ENCODE results near the gene OBSCN. TPM values are rescaled to one million over a fixed set of nuclear protein-coding genes. Genes with fewer than 3 reads are reported as not detected.

OBSCN gene
- total RNA-seq, 1 donor from 2014 or later: 74.1 TPM

- DNase-seq (ENCODE audit: low read depth): no peak
Measured at GRCh38 chr1:228190182-228190581, 17.7 kb upstream of the OBSCN start.

GRCh38 chr1:228190778-228191177, 17.1 kb upstream of the OBSCN start:
- DNase-seq (ENCODE audit: low read depth): no peak

DNA sequence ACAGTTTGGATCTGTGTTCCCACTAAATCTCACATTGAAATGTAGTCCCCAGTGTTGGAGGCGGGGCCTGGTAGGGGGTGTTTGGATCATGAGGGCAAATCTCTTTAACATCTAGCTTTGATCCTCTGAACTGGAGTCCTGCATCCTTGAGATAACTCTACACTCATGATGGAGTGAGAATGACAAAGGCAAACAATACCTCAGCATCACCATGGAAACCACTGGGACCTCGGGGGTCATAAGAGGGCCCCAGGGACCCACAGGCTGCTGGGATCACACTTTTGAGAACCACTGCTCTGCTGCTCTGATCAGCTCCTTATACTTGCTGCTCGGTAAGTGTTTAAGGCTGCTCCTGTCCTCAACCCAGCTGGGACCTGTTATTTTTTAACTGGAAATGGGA, 13.4 kb upstream of the OBSCN start:
- no peak for DNase-seq (ENCODE audit: low read depth)

DNA sequence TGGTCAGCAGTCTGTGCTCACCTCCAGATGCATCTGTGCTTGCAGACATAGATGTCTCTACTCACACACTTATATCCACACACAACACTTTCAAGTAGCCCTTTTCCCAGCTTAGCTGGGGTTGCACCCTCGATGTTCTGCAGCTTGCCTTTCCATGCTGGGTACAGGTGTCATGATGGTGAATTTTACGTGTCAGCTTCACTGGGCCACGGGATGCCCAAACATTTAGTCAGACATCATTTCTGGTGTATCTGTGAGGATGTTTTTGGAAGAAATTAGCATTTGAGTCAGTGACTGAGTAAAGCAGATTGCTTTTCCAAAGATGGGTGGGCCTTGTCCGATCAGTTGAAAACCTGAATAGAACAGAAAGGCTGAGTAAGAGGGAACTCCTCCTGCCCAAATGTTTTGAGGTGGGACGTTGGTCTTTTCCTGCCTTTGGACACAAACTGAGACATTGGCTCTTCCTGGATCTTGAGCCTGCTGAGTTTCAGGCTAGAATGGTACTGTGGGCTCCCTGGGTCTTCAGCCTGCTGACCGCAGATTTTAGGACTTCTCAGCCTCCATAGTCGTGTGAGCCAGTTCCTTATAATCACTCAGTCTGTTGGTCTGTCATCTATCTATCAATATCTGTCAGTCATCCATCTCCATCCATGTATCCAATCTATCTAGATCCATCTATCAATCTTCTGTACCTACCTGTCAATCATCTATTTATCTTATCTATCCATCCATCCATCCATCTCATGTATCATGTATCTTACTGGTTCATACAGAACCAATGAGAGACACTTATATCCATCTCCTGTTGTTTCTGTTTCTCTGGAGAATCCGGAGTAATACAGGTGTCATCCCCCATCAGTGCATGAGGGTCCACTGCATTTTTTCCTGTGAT, 12.7 kb upstream of the OBSCN start:
- no peak for DNase-seq (ENCODE audit: low read depth)

DNA sequence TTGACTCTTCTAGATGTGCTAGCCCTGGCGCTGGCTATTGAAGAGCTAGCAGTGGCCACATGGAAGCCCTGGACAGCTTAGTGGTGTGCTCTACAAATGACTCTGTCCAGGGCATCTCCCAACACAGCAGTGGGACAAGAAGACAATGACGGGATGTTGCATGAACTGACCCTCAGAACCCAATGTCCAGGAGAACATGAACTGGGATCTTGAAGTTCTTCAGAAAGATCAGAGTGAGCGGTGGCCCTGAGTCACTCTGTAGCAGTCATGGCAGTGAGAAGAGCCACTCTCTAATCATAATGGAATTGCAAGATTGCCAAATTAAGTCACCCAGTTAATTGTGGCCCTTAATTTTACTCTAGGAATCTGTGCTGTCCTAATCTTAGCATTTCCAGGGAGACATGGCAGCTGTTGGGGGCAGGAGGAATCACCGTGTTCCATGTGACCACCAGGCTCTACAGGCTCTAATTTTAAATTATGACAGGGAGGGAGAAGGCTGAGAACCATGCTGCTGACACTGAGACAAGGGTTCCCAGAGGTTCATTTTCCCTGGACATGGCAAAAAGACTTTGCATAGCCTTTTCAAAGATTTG, 10.2 kb upstream of the OBSCN start:
- DNase-seq (ENCODE audit: low read depth): no peak

GRCh38 chr1:228198977-228199590, 8.8 kb upstream of the OBSCN start:
- peak; percentile 4 for DNase-seq (ENCODE audit: low read depth)

DNA sequence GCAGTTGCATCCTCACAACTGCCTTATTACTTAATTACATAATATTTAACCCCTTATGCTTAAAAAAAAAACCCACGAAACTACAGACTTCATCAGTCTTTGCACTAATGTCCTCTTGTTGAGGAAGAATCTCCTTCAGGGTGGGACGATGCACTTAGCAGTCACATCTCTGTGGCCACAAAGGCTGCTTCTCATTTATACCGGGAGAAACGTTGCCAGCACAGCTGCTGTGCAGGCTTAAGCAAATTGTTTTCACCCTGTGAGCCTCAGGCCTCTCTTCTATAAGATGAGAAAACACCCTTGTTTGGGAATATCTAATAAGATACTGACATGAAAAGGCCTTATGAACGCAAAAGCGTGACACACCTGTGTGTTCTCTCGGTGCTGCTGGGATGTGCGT, 2.9 kb upstream of the OBSCN start:
- no peak for DNase-seq (ENCODE audit: low read depth)

DNA sequence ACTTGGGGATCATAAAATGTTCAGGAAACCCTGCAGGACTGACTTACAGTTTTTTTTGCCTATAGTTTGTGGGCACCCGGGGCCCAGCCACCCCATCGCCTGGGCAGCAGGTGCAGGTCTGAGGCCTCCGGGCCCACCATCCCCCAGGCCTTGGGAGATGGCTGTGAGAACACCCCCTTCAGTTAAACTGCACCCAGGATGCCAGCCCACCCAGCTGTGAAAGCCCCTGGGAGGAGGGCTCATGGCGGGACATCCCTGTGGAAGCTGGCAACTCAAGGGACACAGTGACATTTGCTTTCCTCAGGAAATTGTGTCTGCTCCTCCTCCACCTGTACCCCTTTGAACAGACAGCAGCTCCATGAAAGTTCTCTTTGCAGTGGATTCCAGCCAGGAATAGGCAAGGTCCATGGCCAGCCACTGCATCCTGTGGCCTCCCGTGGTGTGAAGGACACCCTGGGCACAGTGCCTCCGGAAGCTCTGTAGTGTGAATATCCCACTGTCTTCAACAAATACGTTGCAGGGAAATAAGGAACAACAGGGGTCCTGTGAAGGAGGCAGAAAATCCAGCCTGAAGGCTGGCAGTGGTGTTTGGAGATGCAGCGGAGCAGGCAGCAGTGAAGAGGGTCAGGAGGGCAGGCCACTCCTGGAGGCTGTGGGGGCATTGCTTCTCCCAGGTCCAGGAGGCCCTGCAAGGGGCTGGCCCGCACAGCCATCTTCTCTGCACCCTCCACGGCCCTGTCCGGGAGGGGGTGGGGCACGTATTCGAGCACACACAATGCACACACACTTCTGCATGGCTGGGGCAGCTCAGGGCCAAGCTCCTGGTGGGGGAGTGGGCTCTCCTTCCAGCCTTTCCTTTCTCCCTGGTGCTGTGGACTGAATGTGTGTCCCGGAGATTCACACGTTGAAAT, 2.1 kb upstream of the OBSCN start:
- no peak for DNase-seq (ENCODE audit: low read depth)

GRCh38 chr1:228206582-228207351, 1.1 kb upstream of the OBSCN start:
- no peak for DNase-seq (ENCODE audit: low read depth)

DNA sequence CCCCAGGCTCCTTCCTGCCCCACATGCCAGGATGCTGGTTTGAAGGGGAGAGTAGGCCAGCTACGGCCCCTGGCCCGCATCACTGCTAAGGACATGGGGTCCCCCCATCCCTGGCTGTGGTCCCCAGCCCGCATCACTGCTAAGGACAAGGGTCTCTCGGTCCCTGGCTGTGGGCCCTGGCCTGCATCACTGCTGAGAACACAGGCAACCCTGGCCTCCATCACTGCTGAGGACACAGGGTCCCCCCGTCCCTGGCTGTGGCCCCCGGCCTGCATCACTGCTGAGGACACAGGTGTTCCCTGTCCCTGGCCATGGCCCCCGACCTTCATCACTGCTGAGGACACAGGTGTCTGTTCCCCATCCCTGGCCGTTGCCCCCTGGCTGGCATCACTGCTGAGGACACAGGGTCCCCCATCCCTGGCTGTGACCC, 448 bp upstream of the OBSCN start:
- no peak for DNase-seq (ENCODE audit: low read depth)

DNA sequence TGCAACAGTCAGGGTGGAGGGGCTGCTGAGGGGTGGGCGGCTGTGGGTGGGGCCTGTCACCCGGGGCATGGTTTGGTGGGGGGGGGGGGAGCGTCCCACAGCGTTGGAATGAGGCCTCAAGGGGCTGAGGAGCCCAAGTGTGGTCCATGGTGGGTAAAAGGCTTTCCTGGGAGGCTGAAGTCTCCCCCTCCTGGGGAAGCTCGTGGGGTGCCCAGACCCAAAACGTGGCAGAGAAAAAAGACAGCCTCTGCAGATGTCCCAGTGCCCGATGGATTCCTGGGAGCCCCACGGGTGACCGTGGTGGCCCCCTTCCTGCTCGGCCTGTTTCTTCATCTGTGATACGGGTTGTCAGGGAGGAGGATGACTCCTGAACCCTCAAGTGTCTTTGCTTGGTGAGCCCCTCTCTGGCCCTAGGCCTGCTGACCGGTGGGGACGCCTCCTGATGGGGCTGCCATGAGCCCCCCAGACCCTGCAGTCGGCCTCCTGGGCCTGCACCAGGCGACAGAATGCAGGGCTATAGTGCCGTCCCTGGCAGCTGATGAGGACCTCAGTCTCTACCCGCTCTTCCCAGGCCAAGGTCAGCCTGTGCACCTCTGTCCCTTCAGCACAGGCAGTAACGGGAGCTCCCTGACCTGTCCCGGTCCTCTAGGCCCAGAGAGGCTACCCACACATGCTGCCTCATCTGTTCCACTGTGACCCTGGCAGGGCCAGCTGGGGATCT, 1.1 kb downstream of the OBSCN start:
- DNase-seq (ENCODE audit: low read depth): no peak

DNA sequence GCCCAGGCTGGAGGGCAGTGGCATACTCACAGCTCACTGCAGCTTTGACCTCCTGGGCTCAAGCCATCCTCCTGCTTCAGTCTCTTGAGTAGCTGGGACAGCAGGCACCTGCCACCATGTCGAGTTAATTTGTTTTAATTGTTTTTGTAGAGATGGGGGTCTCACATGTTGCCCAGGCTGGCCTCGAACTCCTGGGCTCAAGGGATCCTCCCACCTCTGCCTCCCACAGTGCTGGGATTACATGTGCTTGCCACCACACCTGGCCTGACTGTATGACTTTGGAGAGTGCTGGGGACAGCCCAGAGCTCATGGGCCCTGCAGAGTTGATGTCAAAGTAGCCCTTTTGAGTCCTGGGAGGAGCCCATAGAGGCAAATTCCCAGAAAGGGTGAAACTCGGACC, 1.8 kb downstream of the OBSCN start:
- no peak for DNase-seq (ENCODE audit: low read depth)

DNA sequence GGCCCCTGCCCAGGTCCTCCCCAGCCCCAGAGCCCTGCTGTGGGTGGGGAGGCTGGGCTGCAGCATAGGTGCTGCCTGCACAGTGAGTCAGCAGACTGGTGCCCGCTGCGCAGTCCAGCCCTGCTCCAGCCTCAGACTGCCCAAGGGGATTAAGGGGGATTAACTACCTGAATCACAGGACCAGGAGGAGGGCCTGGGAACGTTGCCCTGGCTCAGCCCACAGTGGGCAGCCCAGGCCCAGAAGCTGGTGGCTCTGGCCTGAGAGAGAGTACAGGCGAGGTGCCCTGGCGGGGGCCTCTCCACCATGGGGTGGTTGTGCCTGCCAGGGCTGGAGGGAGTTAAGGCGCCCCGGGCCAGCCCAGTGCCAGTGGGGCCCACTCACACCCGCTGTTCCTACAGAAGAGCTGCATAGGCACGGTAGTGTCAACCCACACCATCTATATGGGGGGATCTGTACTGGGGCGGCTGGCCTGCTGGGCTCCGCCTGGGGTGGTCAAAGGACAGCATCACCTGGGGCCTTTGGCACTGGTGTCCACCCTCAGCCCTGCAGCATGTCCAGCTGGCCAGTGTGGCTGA, 2.3 kb downstream of the OBSCN start:
- DNase-seq (ENCODE audit: low read depth): peak; percentile 45

GRCh38 chr1:228210712-228211530, 3.1 kb downstream of the OBSCN start:
- no peak for DNase-seq (ENCODE audit: low read depth)

DNA sequence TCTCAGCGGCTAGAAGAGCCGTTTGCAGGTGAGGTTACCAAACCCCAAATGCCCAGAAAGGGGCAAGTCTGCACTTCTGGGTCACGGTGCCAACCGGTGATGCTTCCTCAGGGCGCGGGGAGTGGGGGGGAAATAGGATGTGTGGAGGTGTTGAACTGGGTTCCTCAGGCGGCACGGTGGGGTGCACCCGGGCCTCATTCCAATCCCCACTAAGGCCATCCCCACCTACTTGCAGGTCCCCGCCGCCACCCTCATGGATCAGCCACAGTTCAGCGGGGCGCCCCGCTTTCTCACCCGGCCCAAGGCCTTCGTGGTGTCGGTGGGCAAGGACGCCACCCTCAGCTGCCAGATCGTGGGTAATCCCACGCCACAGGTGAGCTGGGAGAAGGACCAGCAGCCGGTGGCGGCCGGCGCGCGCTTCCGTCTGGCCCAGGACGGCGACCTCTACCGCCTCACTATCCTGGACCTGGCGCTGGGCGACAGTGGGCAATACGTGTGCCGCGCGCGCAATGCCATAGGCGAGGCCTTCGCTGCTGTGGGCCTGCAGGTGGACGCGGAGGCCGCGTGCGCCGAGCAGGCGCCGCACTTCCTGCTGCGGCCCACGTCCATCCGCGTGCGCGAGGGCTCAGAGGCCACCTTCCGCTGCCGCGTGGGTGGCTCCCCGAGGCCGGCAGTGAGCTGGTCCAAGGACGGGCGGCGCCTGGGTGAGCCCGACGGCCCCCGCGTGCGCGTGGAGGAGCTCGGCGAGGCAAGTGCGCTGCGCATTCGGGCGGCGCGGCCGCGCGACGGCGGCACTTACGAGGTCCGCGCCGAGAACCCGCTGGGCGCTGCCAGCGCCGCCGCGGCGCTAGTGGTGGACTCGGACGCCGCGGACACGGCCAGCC, 3.9 kb downstream of the OBSCN start:
- no peak for DNase-seq (ENCODE audit: low read depth)

- DNase-seq (ENCODE audit: low read depth): no peak
Measured at GRCh38 chr1:228212415-228212965, 4.6 kb downstream of the OBSCN start.

GRCh38 chr1:228212966-228213844, 5.4 kb downstream of the OBSCN start:
- DNase-seq (ENCODE audit: low read depth): peak; percentile 57

Data from renal cortical epithelial cell (primary cell).